GM18505 (cell line): ENCODE measurements around the gene ULBP2.

ENCODE experiments used
- ATAC-seq: cut with Tn5 transposase; IDR thresholded peaks from one replicate; pipeline ENCODE4 v1.9.1; 2021; ENCODE audit not compliant: unreplicated experiment
- POLR2A ChIP-seq: IDR thresholded peaks from 4 replicates; pipeline ENCODE4 v1.6.1; 2011; ENCODE audit warnings: borderline replicate concordance; ENCODE audit not compliant: insufficient read depth, insufficient read length; ENCODE audit errors: extremely low read depth

The ULBP2 gene

GRCh38 chr6:149941583-149942460, at the start of gene ULBP2:
TSS of gene ULBP2 (plus strand) at chr6:149942014. CDS start at chr6:149942073, 59 bp downstream.
- no peak for TF ChIP-seq POLR2A
- no peak for ATAC-seq

- ATAC-seq = no peak
- no peak for TF ChIP-seq POLR2A
Observed at GRCh38 chr6:149895048-149895590, 46.7 kb upstream of the ULBP2 start.

GRCh38 chr6:149895833-149896271, 46.0 kb upstream of the ULBP2 start:
- ATAC-seq = no peak
- TF ChIP-seq POLR2A = no peak

DNA sequence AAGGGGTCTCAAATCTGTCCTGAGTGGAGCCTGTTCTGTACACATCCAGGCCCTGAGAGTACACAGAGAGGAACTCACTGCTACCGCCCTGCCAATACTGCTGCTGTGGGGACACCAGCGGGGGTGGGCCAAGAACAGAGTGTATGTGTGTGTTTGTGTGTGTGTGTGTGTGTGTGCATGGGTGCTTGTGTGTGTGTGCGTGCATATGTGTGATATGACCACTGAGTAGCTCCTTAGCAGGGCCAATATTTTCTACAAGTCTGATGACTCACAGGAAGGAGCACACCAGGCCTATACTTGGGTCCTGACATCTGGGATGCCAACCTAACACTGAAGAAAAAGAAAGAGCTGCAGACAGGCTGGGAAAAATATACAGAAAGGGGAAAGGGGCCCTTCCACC, 45.3 kb upstream of the ULBP2 start:
- TF ChIP-seq POLR2A = no peak
- no peak for ATAC-seq

- no peak for TF ChIP-seq POLR2A
- ATAC-seq = no peak
Observed at GRCh38 chr6:149897015-149897697, 44.7 kb upstream of the ULBP2 start.

- TF ChIP-seq POLR2A = no peak
- ATAC-seq = no peak
Observed at GRCh38 chr6:149897855-149898744, 43.7 kb upstream of the ULBP2 start, which contains the start of gene RAET1E. TSS of gene RAET1E (minus strand) at chr6:149898113. CDS start at chr6:149890901, 7,212 bp downstream.

GRCh38 chr6:149898966-149899365, 42.8 kb upstream of the ULBP2 start:
- no peak for TF ChIP-seq POLR2A
- ATAC-seq = no peak

GRCh38 chr6:149899486-149899885, 42.3 kb upstream of the ULBP2 start:
- TF ChIP-seq POLR2A = no peak
- no peak for ATAC-seq

DNA sequence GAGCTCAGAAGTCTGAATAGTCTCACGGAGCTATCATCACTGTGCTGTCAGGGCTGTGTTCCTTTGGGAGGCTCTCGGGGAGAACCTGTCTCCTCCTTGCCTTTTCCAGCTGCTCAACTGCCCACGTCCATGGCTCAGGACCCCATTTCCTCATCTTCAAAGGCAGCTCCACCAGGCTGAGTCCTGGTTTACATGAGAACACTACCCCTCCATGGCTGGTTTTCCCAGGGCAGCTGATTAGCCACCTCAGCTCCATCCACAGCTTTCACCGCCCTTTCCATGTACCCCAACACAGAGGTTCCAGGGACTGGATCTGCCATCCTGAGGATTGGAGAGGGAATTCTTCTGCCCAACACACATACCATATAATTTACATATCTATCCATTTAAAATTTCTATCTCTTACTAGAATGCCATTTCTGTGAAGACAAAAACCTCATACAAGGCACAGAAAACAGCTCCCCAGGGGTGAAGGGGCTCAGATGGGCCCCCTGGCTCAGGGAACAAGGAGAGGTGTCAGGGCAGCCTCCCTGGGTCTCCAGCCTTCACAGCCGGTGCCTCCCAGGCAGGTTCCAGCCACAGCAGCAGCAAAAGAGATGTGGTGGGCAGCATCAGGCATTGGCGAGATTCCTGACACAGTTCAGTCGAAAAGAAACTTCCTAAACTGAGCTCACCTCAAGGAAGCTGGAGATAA, 41.7 kb upstream of the ULBP2 start:
- no peak for ATAC-seq
- no peak for TF ChIP-seq POLR2A

GRCh38 chr6:149900620-149901443, 41.0 kb upstream of the ULBP2 start:
- ATAC-seq = no peak
- TF ChIP-seq POLR2A = no peak

DNA sequence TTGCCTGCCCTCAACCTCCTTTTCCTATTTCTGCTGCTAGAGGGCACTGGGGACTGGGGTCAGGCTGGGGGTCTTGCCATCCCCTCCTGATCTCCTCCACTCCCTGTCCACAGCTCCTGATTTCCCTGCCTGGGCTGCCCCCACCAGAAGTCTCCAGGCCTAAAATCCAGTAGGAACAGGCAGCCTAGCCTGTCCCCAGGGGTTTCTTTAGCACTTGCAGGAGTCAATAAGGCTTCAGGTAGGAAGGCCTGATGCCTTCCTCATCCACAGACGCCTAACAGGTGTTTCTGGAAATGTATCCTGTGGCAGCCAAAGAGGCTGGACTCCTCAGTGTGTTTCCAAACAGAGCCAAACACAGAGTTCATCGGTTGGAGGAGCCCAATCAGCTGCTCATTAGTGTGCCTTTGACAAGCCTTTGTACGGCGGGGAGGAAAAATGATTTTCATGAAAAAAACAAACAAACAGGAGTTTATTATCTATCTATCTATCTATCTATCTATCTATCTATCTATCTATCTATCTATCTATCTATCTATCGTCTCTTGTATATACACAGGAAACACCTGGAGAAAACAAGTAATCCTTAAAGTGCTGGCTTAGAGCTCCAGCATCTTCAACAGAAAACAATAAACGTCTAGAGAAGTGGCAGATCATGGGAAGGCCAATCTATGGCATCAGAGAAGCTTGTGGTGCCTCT, 40.2 kb upstream of the ULBP2 start:
- TF ChIP-seq POLR2A = no peak
- no peak for ATAC-seq
